IMR-90 (cell line): ENCODE results near the gene RMI1. TPM values are rescaled to one million over a fixed set of nuclear protein-coding genes. Genes with fewer than 3 reads are reported as not detected.

Source experiments
- ATAC-seq: fragments of 200-7000 bp; cut with Tn5 transposase; 2 replicates; pipeline ENCODE4 v1.9.1; 2020; ENCODE audit warnings: low read depth, mild to moderate bottlenecking, moderate library complexity
- BruUV-seq: library from RNA; stranded (reverse); fragments of 400-500 nt; replicated peaks from 2 replicates; lab custom pipeline; 2021; lab: Mats Ljungman, UMichigan
- CTCF ChIA-PET: fragments of 300-600 bp; formaldehyde crosslinking; extraction: SDS; loops from one replicate; lab custom pipeline; 2021; ENCODE audit warnings: antibody characterized with exemption; lab: Yijun Ruan, JAX
- POLR2A ChIA-PET: fragments of 300-600 bp; sonication (Branson Sonifier 250); formaldehyde crosslinking; loops from one replicate; lab custom pipeline; 2022; ENCODE audit warnings: antibody characterized with exemption; ENCODE audit not compliant: unreplicated experiment; lab: Charles Lee
- DNase-seq: peaks from one replicate; pipeline ENCODE4 v3.0.0; 2013
- H2AFZ ChIP-seq: replicated peaks from 2 replicates; pipeline ENCODE3; 2013; ENCODE audit warnings: low read length, mild to moderate bottlenecking; ENCODE audit not compliant: poor library complexity
- H2AK5ac ChIP-seq: 2 replicates; pipeline ENCODE4 v1.6.1; 2013; ENCODE audit warnings: low read depth, low read length, inconsistent platforms
- H2AK9ac ChIP-seq: replicated peaks from 2 replicates; pipeline ENCODE3; 2013; ENCODE audit warnings: mild to moderate bottlenecking, low read depth, low read length, moderate library complexity; ENCODE audit not compliant: poor library complexity
- H2BK120ac ChIP-seq: 2 replicates; pipeline ENCODE4 v1.6.1; 2013; ENCODE audit warnings: low read depth, low read length, inconsistent platforms
- H2BK15ac ChIP-seq: 3 replicates; pipeline ENCODE4 v1.6.1; 2013; ENCODE audit warnings: low read depth, low read length, inconsistent platforms
- H2BK20ac ChIP-seq: 2 replicates; pipeline ENCODE4 v1.6.1; 2013; ENCODE audit warnings: low read depth, mild to moderate bottlenecking, inconsistent platforms, low read length, moderate library complexity
- H2BK5ac ChIP-seq: 2 replicates; pipeline ENCODE4 v1.6.1; 2013; ENCODE audit warnings: mild to moderate bottlenecking, low read depth, low read length, inconsistent platforms; ENCODE audit not compliant: poor library complexity, severe bottlenecking
- H3K14ac ChIP-seq: replicated peaks from 2 replicates; pipeline ENCODE4 v1.6.1; 2013; ENCODE audit warnings: low read depth, low read length, inconsistent platforms
- H3K18ac ChIP-seq: 2 replicates; pipeline ENCODE4 v1.6.1; 2013; ENCODE audit warnings: low read depth, low read length, control low read depth
- H3K23ac ChIP-seq: 2 replicates; pipeline ENCODE4 v1.6.1; 2013; ENCODE audit warnings: low read depth, low read length, inconsistent platforms
- H3K27ac ChIP-seq: 2 replicates; pipeline ENCODE4 v1.5.1; 2013; ENCODE audit warnings: mild to moderate bottlenecking, control low read depth, low read length; ENCODE audit not compliant: insufficient read depth
- H3K27me3 ChIP-seq: 2 replicates; pipeline ENCODE4 v1.6.1; 2013; ENCODE audit warnings: low read length; ENCODE audit not compliant: control insufficient read depth, insufficient read depth
- H3K36me3 ChIP-seq: 2 replicates; pipeline ENCODE4 v1.6.1; 2013; ENCODE audit warnings: low read length, mixed read lengths; ENCODE audit not compliant: control insufficient read depth, insufficient read depth
- H3K4ac ChIP-seq: 2 replicates; pipeline ENCODE4 v1.6.1; 2013; ENCODE audit warnings: low read depth, low read length, inconsistent platforms
- H3K4me1 ChIP-seq: 2 replicates; pipeline ENCODE4 v1.6.1; 2013; ENCODE audit warnings: low read length, mixed read lengths; ENCODE audit not compliant: control insufficient read depth, insufficient read depth
- H3K4me2 ChIP-seq: 2 replicates; pipeline ENCODE4 v1.6.1; 2013; ENCODE audit warnings: low read depth, mild to moderate bottlenecking, control low read depth, low read length, moderate library complexity
- H3K4me3 ChIP-seq: 2 replicates; pipeline ENCODE4 v1.5.1; 2013; ENCODE audit warnings: low read depth, mild to moderate bottlenecking, control low read depth, low read length, moderate library complexity; ENCODE audit not compliant: insufficient read depth
- H3K56ac ChIP-seq: 2 replicates; pipeline ENCODE4 v1.6.1; 2013; ENCODE audit warnings: low read length, inconsistent platforms; ENCODE audit not compliant: insufficient read depth; ENCODE audit errors: extremely low read depth
- H3K79me1 ChIP-seq, 2 experiments: 2 replicates each; pipeline ENCODE4 v1.6.1; 2013; ENCODE audit warnings: low read length in 2 of 2, inconsistent platforms in 1 of 2, low read depth in 1 of 2
- H3K9ac ChIP-seq: 2 replicates; pipeline ENCODE4 v1.6.1; 2013; ENCODE audit warnings: low read depth, low read length, control low read depth
- H3K9me1 ChIP-seq: 2 replicates; pipeline ENCODE4 v1.6.1; 2013; ENCODE audit warnings: low read length, inconsistent platforms; ENCODE audit not compliant: insufficient read depth
- H3K9me3 ChIP-seq: 2 replicates; pipeline ENCODE4 v1.6.1; 2013; ENCODE audit warnings: low read length; ENCODE audit not compliant: control insufficient read depth, insufficient read depth
- H4K20me1 ChIP-seq: 2 replicates; pipeline ENCODE4 v1.6.1; 2013; ENCODE audit warnings: low read length, inconsistent platforms; ENCODE audit not compliant: insufficient read depth
- H4K5ac ChIP-seq: 2 replicates; pipeline ENCODE4 v1.6.1; 2013; ENCODE audit warnings: mild to moderate bottlenecking, low read depth, low read length, control low read depth
- H4K8ac ChIP-seq, 2 experiments: 2 replicates each; pipeline ENCODE4 v1.6.1; 2013; ENCODE audit warnings: low read depth in 2 of 2, low read length in 2 of 2, control low read depth in 1 of 2, inconsistent platforms in 1 of 2
- H4K91ac ChIP-seq: 2 replicates; pipeline ENCODE4 v1.6.1; 2013; ENCODE audit warnings: low read depth, low read length, inconsistent platforms; ENCODE audit not compliant: insufficient read depth
- BHLHE40 ChIP-seq: fragments of 150-350 bp; IDR thresholded peaks from 2 replicates; pipeline ENCODE4 v1.6.1; 2016; ENCODE audit warnings: mild to moderate bottlenecking, low read depth, low read length
- CEBPB ChIP-seq: IDR thresholded peaks from 2 replicates; pipeline ENCODE4 v1.6.1; 2012; ENCODE audit warnings: low read depth, low read length, improper control_type of control experiment
- FOS ChIP-seq: fragments of 150-350 bp; IDR thresholded peaks from 2 replicates; pipeline ENCODE4 v1.6.1; 2016; ENCODE audit warnings: low read depth, low read length
- MAFK ChIP-seq: IDR thresholded peaks from 2 replicates; pipeline ENCODE4 v1.6.1; 2012; ENCODE audit warnings: low read depth, low read length, improper control_type of control experiment
- MAZ ChIP-seq: IDR thresholded peaks from 2 replicates; pipeline ENCODE4 v1.6.1; 2012; ENCODE audit warnings: low read depth, mild to moderate bottlenecking, low read length, improper control_type of control experiment, moderate library complexity, borderline replicate concordance
- MXI1 ChIP-seq: IDR thresholded peaks from 2 replicates; pipeline ENCODE4 v1.6.1; 2012; ENCODE audit warnings: low read depth, mild to moderate bottlenecking, low read length, moderate library complexity, borderline replicate concordance
- NFE2L2 ChIP-seq: fragments of 150-350 bp; IDR thresholded peaks from 2 replicates; pipeline ENCODE4 v1.6.1; 2016; ENCODE audit warnings: low read depth, mild to moderate bottlenecking, low read length
- POLR2A ChIP-seq: IDR thresholded peaks from 2 replicates; pipeline ENCODE4 v1.6.1; 2012; ENCODE audit warnings: mild to moderate bottlenecking, low read depth, low read length
- RAD21 ChIP-seq: IDR thresholded peaks from 2 replicates; pipeline ENCODE4 v1.6.1; 2012; ENCODE audit warnings: low read length, improper control_type of control experiment
- RCOR1 ChIP-seq: IDR thresholded peaks from 2 replicates; pipeline ENCODE4 v1.6.1; 2012; ENCODE audit warnings: mild to moderate bottlenecking, low read length, improper control_type of control experiment; ENCODE audit not compliant: insufficient replicate concordance
- RFX5 ChIP-seq: IDR thresholded peaks from 2 replicates; pipeline ENCODE4 v1.8.0; 2012; ENCODE audit warnings: low read depth, mild to moderate bottlenecking, low read length, moderate library complexity
- WGBS, 2 experiments: methylation state at CpG; one replicate each; pipeline versions ENCODE4 v1.1.5 to v1.1.7; 2013; ENCODE audit warnings: missing lambda C conversion rate in 2 of 2; ENCODE audit not compliant: insufficient read length in 1 of 2; ENCODE audit errors: extremely low coverage in 2 of 2; 5-methylcytosine and 5-hydroxymethylcytosine counted together
- dilution Hi-C: fragments of 300-500 bp; cut with HindIII; formaldehyde crosslinking; loops from one replicate; pipeline ENCODE4 v1.14.3; 2018; ENCODE audit warnings: low sequenced_read_pairs; ENCODE audit not compliant: unreplicated experiment
- in situ Hi-C: fragments of 300-500 bp; cut with MboI; formaldehyde crosslinking; loops from 3 replicates; pipeline ENCODE4 v1.14.3; 2019; ENCODE audit warnings: low sequenced_read_pairs, inconsistent platforms, mixed read lengths
- intact Hi-C: fragments of 100-400 bp; cut with micrococcal nuclease; formaldehyde crosslinking; loops from 2 replicates; pipeline ENCODE4 v1.10.0; 2022
- polyA plus RNA-seq, 3 experiments: library from polyadenylated mRNA; depleted of rRNA; stranded (reverse); fragments of >200 nt; gene quantifications; 2 replicates each; pipeline ENCODE4 v1.2.3, GENCODE V29; 2012; ENCODE audit warnings: low replicate concordance in 1 of 3
- total RNA-seq: library from RNA; depleted of rRNA; stranded (reverse); fragments of >200 nt; gene quantifications from 2 replicates; pipeline ENCODE4 v1.2.3, GENCODE V29; 2012
- TF ChIP-seq, protein P1 (sequence below): fragments of 150-350 bp; IDR thresholded peaks from 2 replicates; pipeline ENCODE4 v1.6.1; 2017; ENCODE audit warnings: mild to moderate bottlenecking, antibody characterized with exemption, low read length, low read depth
- TF ChIP-seq, protein P2 (sequence below): conservative IDR thresholded peaks from 2 replicates; pipeline ENCODE4 v1.5.1; 2012; ENCODE audit warnings: mild to moderate bottlenecking, low read depth, low read length, improper control_type of control experiment
- TF ChIP-seq, protein P3 (sequence below): fragments of 150-350 bp; IDR thresholded peaks from 2 replicates; pipeline ENCODE4 v1.6.1; 2016; ENCODE audit warnings: low read depth, mild to moderate bottlenecking, low read length, moderate library complexity, borderline replicate concordance

RMI1 gene
- total and polyA plus RNA-seq, 2 of the 4 experiments (the other 2 are of a cell fraction), result 4.4 to 6.8 TPM

DNA sequence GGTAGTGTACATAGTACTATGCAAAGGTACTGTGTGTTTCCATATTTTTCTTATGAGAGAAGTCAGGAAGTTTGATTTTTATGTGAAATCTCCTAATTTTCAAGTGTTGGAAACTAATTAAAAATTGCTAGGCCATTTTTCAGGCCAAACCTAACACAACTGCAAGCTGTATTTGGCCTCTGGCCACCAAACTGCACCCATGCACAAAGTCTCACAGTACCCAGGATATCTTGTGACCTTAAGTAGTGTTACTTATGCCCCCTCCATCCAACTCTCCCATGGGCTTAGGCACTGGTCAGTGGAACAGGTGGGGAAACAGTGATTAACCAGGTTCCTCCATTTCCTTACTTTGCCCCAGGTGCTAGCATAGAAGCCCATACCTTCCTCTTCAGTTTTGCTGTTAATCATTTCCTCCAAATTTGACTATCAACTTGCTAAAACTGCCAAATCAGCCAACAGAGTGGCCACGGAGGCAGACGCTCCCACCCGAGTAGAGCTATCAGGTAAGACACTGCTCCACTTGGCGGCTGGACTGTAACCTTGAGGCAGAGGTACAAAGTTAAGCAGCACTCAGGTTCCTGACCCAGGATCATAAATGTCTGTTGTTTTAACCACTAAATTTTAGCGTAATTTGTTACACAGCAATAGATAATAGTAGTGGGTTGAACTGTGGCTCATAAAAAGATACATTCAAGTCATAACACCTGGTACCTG lies 39.9 kb upstream of the RMI1 start:
- Histone ChIP-seq H4K5ac (no peak overlapping the region), H3K27ac (no peak overlapping the region), H3K4me1 (0 out of 2 replicates have a peak, but pooled peaks cover 1% of the 10 kb centered on the region), H3K9ac (no peak overlapping the region), H3K4ac (no peak overlapping the region), H2BK20ac (no peak overlapping the region), H3K18ac (no peak overlapping the region), H4K20me1 (no peaks in the 10 kb centered on the region), H3K9me1 (no peaks in the 10 kb centered on the region), H4K8ac (no peak overlapping the region), H3K23ac (no peak overlapping the region), H3K14ac (no peak overlapping the region), H3K4me3 (no peak overlapping the region), H2AFZ (no peak overlapping the region), H2BK15ac (no peak overlapping the region), H2BK120ac (no peak overlapping the region), H4K91ac (no peak overlapping the region), H3K4me2 (no peak overlapping the region), H2BK5ac (no peak overlapping the region), H2AK9ac (no peak overlapping the region), H3K79me1 (no peaks in the 10 kb centered on the region), H3K36me3 (no peaks in the 10 kb centered on the region), H3K27me3 (no peaks in the 10 kb centered on the region), H3K9me3 (no peaks in the 10 kb centered on the region), H2AK5ac (no peak overlapping the region), H3K56ac (no peak overlapping the region)
- ChIA-PET POLR2A (no interaction called here), CTCF (interaction anchor here (1.7 kb wide), 1 partner anchor 320 kb away, joined by 11 read pairs; no protein-coding TSS in a partner anchor)
- DNase-seq, result no peak
- TF ChIP-seq, protein P1, sequence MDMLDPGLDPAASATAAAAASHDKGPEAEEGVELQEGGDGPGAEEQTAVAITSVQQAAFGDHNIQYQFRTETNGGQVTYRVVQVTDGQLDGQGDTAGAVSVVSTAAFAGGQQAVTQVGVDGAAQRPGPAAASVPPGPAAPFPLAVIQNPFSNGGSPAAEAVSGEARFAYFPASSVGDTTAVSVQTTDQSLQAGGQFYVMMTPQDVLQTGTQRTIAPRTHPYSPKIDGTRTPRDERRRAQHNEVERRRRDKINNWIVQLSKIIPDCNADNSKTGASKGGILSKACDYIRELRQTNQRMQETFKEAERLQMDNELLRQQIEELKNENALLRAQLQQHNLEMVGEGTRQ, result no peak
- TF ChIP-seq MAFK, result no peak
- no peak for TF ChIP-seq RAD21
- TF ChIP-seq BHLHE40, result no peak
- no peak for TF ChIP-seq MXI1
- TF ChIP-seq MAZ, result no peak
- no peak for TF ChIP-seq NFE2L2
- no peak for TF ChIP-seq RFX5
- TF ChIP-seq FOS, result no peak
- no peak for TF ChIP-seq RCOR1
- no peak for TF ChIP-seq CEBPB
- TF ChIP-seq, protein P2, sequence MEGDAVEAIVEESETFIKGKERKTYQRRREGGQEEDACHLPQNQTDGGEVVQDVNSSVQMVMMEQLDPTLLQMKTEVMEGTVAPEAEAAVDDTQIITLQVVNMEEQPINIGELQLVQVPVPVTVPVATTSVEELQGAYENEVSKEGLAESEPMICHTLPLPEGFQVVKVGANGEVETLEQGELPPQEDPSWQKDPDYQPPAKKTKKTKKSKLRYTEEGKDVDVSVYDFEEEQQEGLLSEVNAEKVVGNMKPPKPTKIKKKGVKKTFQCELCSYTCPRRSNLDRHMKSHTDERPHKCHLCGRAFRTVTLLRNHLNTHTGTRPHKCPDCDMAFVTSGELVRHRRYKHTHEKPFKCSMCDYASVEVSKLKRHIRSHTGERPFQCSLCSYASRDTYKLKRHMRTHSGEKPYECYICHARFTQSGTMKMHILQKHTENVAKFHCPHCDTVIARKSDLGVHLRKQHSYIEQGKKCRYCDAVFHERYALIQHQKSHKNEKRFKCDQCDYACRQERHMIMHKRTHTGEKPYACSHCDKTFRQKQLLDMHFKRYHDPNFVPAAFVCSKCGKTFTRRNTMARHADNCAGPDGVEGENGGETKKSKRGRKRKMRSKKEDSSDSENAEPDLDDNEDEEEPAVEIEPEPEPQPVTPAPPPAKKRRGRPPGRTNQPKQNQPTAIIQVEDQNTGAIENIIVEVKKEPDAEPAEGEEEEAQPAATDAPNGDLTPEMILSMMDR, result no peak
- no peak for TF ChIP-seq POLR2A
- TF ChIP-seq, protein P3, sequence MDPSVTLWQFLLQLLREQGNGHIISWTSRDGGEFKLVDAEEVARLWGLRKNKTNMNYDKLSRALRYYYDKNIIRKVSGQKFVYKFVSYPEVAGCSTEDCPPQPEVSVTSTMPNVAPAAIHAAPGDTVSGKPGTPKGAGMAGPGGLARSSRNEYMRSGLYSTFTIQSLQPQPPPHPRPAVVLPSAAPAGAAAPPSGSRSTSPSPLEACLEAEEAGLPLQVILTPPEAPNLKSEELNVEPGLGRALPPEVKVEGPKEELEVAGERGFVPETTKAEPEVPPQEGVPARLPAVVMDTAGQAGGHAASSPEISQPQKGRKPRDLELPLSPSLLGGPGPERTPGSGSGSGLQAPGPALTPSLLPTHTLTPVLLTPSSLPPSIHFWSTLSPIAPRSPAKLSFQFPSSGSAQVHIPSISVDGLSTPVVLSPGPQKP, result no peak
- no peak for ATAC-seq
- dilution Hi-C loops (no loop called here), in situ Hi-C loops (no loop called here), intact Hi-C loops (no loop called here)
- no TSS peak for BruUV-seq
- 100% methylated on average over 3 of the region's 5 CpGs; no CpG with 5 or more reads in 1 of the 2 experiments for WGBS, 2 experiments
